Neuronal stem cell (in vitro differentiated cells): ENCODE results near the gene RETSAT.
A peak's percentile ranks its signal among the peaks of the same experiment; 100 is the strongest.
"Not testable (repeated sequence)": the region's sequence is repeated elsewhere in the genome, so short reads cannot be mapped to it uniquely, and the experiment has no call there.

Source experiments
- DNase-seq: peaks from one replicate; pipeline ENCODE4 v3.0.0-alpha.2; 2013; ENCODE audit warnings: low spot score
- H2AFZ ChIP-seq: one replicate; pipeline ENCODE4 v1.6.1; 2013; ENCODE audit warnings: mild to moderate bottlenecking, low read length, inconsistent platforms
- H2AK5ac ChIP-seq: 2 replicates; pipeline ENCODE4 v1.6.1; 2013; ENCODE audit warnings: low read depth, mild to moderate bottlenecking, inconsistent platforms, low read length, moderate library complexity, mixed read lengths
- H2BK120ac ChIP-seq: 2 replicates; pipeline ENCODE4 v1.6.1; 2013; ENCODE audit warnings: low read depth, mild to moderate bottlenecking, inconsistent platforms, low read length, moderate library complexity, mixed read lengths
- H2BK12ac ChIP-seq: one replicate; pipeline ENCODE4 v1.6.1; 2013; ENCODE audit warnings: low read length, inconsistent platforms
- H2BK15ac ChIP-seq: 2 replicates; pipeline ENCODE4 v1.6.1; 2013; ENCODE audit warnings: mild to moderate bottlenecking, low read length, inconsistent platforms, mixed read lengths
- H2BK5ac ChIP-seq: one replicate; pipeline ENCODE4 v1.6.1; 2013; ENCODE audit warnings: inconsistent platforms, mild to moderate bottlenecking, low read length, moderate library complexity
- H3K14ac ChIP-seq: one replicate; pipeline ENCODE4 v1.6.1; 2013; ENCODE audit warnings: low read length, inconsistent platforms
- H3K18ac ChIP-seq: 2 replicates; pipeline ENCODE4 v1.6.1; 2013; ENCODE audit warnings: low read length, inconsistent platforms
- H3K23ac ChIP-seq: 2 replicates; pipeline ENCODE4 v1.6.1; 2013; ENCODE audit warnings: low read depth, mild to moderate bottlenecking, mixed read lengths, low read length, inconsistent platforms; ENCODE audit not compliant: poor library complexity
- H3K27ac ChIP-seq: replicated peaks from 3 replicates; pipeline ENCODE4 v1.5.1; 2013; ENCODE audit warnings: low read length, inconsistent platforms
- H3K27me3 ChIP-seq, 3 experiments: 2 replicates each; pipeline ENCODE4 v1.6.1; 2013; ENCODE audit warnings: low read length in 3 of 3, mild to moderate bottlenecking in 2 of 3, inconsistent platforms in 1 of 3, low read depth in 1 of 3, mixed read lengths in 1 of 3, moderate library complexity in 1 of 3; ENCODE audit not compliant: control insufficient read depth in 3 of 3, insufficient read depth in 3 of 3
- H3K36me3 ChIP-seq, 2 donors: replicated peaks in 1 of 2; 2 replicates each; pipeline ENCODE4 v1.6.1; 2013; ENCODE audit warnings: low read length in 2 of 2; ENCODE audit not compliant: control insufficient read depth in 2 of 2, insufficient read depth in 2 of 2
- H3K4ac ChIP-seq: 2 replicates; pipeline ENCODE4 v1.6.1; 2013; ENCODE audit warnings: inconsistent platforms, mild to moderate bottlenecking, low read length, moderate library complexity
- H3K4me1 ChIP-seq, 2 donors: 1 replicate in 1 of 2; 2 replicates in 1 of 2; pipeline ENCODE4 v1.6.1; 2013; ENCODE audit warnings: low read length in 2 of 2, low read depth in 1 of 2; ENCODE audit not compliant: control insufficient read depth in 2 of 2, insufficient read depth in 1 of 2
- H3K4me2 ChIP-seq: one replicate; pipeline ENCODE4 v1.6.1; 2013; ENCODE audit warnings: mild to moderate bottlenecking, low read length, inconsistent platforms; ENCODE audit not compliant: insufficient read depth, poor library complexity, severe bottlenecking
- H3K4me3 ChIP-seq, 2 donors: 2 replicates each; pipeline ENCODE4 v1.5.1; 2013; ENCODE audit warnings: low read length in 2 of 2, mild to moderate bottlenecking in 2 of 2, inconsistent platforms in 1 of 2, moderate library complexity in 1 of 2
- H3K79me1 ChIP-seq: one replicate; pipeline ENCODE4 v1.6.1; 2013; ENCODE audit warnings: low read depth, mild to moderate bottlenecking, inconsistent platforms, low read length, moderate library complexity
- H3K9ac ChIP-seq: one replicate; pipeline ENCODE4 v1.6.1; 2013; ENCODE audit warnings: mild to moderate bottlenecking, low read depth, low read length, inconsistent platforms; ENCODE audit not compliant: poor library complexity
- H3K9me3 ChIP-seq, 2 donors: replicated peaks in 1 of 2; 2 replicates each; pipeline versions ENCODE3 to v1.6.1; 2013; ENCODE audit warnings: low read length in 2 of 2, mild to moderate bottlenecking in 2 of 2, inconsistent platforms in 1 of 2, low read depth in 1 of 2, mixed read lengths in 1 of 2, moderate library complexity in 1 of 2; ENCODE audit not compliant: control insufficient read depth in 2 of 2, insufficient read depth in 1 of 2
- H4K8ac ChIP-seq: one replicate; pipeline ENCODE4 v1.6.1; 2013; ENCODE audit warnings: low read depth, mild to moderate bottlenecking, inconsistent platforms, low read length, moderate library complexity
- H4K91ac ChIP-seq: one replicate; pipeline ENCODE4 v1.6.1; 2013; ENCODE audit warnings: low read length, low read depth, mild to moderate bottlenecking, inconsistent platforms; ENCODE audit not compliant: poor library complexity
- WGBS, 2 donors: extraction: QIAGEN DNeasy Blood & Tissue Kit; methylation state at CpG; one replicate each; pipeline ENCODE4 v1.1.7; 2013; ENCODE audit warnings: missing lambda C conversion rate in 2 of 2, mixed read lengths in 1 of 2; ENCODE audit not compliant: insufficient read length in 2 of 2, insufficient replicate concordance in 1 of 2; ENCODE audit errors: extremely low coverage in 2 of 2; 5-methylcytosine and 5-hydroxymethylcytosine counted together

The RETSAT gene

GRCh38 chr2:85329701-85330100, 24.6 kb downstream of the RETSAT start:
- not testable (repeated sequence) for H2BK15ac ChIP-seq, H3K23ac ChIP-seq, H2BK12ac ChIP-seq, H3K18ac ChIP-seq, H3K14ac ChIP-seq, H2BK120ac ChIP-seq, H4K8ac ChIP-seq, H2AFZ ChIP-seq, H3K27ac ChIP-seq, H3K9me3 ChIP-seq, H3K4me2 ChIP-seq, H2BK5ac ChIP-seq, H3K27me3 ChIP-seq, H4K91ac ChIP-seq, H3K4me3 ChIP-seq, H2AK5ac ChIP-seq, DNase-seq, H3K4ac ChIP-seq, H3K79me1 ChIP-seq, H3K9ac ChIP-seq
- WGBS, 2 donors, result no CpG with 5 or more reads among the region's 3 CpGs
- Histone ChIP-seq H3K4me1 (peaks cover 12 to 20% of the 10 kb centered on the region in 2 donors), H3K36me3 (peaks cover 4 to 25% of the 10 kb centered on the region in 2 donors)

GRCh38 chr2:85329181-85329651, 25.1 kb downstream of the RETSAT start:
- no peak overlapping the region for H3K14ac ChIP-seq
- H2BK12ac ChIP-seq, result no peak overlapping the region
- no peak overlapping the region for H2BK15ac ChIP-seq
- no peaks in the 10 kb centered on the region for H3K27me3 ChIP-seq
- H2BK5ac ChIP-seq, result no peak overlapping the region
- H3K27ac ChIP-seq, result no peak overlapping the region
- H3K18ac ChIP-seq, result no peak overlapping the region
- no peak overlapping the region for H4K8ac ChIP-seq
- H3K4me1 ChIP-seq, result peaks cover 12 to 20% of the 10 kb centered on the region in 2 donors
- H2BK120ac ChIP-seq, result no peak overlapping the region
- H3K23ac ChIP-seq, result no peak overlapping the region
- H3K9me3 ChIP-seq, result no peaks in the 10 kb centered on the region
- no peak overlapping the region for H3K4me2 ChIP-seq
- H4K91ac ChIP-seq, result no peak overlapping the region
- H3K4ac ChIP-seq, result no peak overlapping the region
- H3K79me1 ChIP-seq, result peaks cover 9% of the 10 kb centered on the region
- no peak overlapping the region for H3K4me3 ChIP-seq
- DNase-seq, result no peak
- H2AFZ ChIP-seq, result no peak overlapping the region
- peaks cover 8 to 30% of the 10 kb centered on the region in 2 donors for H3K36me3 ChIP-seq
- H3K9ac ChIP-seq, result no peak overlapping the region
- no peak overlapping the region for H2AK5ac ChIP-seq

- H2AK5ac ChIP-seq, result peak within 1 kb of the TSS; percentile 40
- H2BK12ac ChIP-seq, result no peak within 1 kb of the TSS
- peak within 1 kb of the TSS; percentile 92 for H3K14ac ChIP-seq
- H3K4me1 ChIP-seq, result peaks cover 12 to 20% of the 10 kb centered on the region in 2 donors
- DNase-seq, result peak; percentile 85
- H3K79me1 ChIP-seq, result peaks cover 9% of the 10 kb centered on the region
- H2BK5ac ChIP-seq, result peak within 1 kb of the TSS; percentile 96
- no peak within 1 kb of the TSS for H3K4ac ChIP-seq
- WGBS, 2 donors, result no CpG with 5 or more reads among the region's 57 CpGs
- H3K23ac ChIP-seq, result peak within 1 kb of the TSS; percentile 96
- no peak within 1 kb of the TSS for H2BK120ac ChIP-seq
- peaks cover 11 to 42% of the 10 kb centered on the region in 2 donors for H3K36me3 ChIP-seq
- H3K4me3 ChIP-seq, result peak within 1 kb of the TSS; percentile 74 to 93
- H4K91ac ChIP-seq, result peak within 1 kb of the TSS; percentile 67
- H3K9ac ChIP-seq, result peak within 1 kb of the TSS; percentile 92
- peak within 1 kb of the TSS; percentile 98 for H3K18ac ChIP-seq
- H4K8ac ChIP-seq, result peak within 1 kb of the TSS; percentile 17
- peak within 1 kb of the TSS; percentile 95 for H3K4me2 ChIP-seq
- peak within 1 kb of the TSS; percentile 93 for H3K27ac ChIP-seq
- H3K27me3 ChIP-seq, result no peaks in the 10 kb centered on the region
- H2BK15ac ChIP-seq, result no peak within 1 kb of the TSS
- no peaks in the 10 kb centered on the region for H3K9me3 ChIP-seq
- peak within 1 kb of the TSS; percentile 91 for H2AFZ ChIP-seq
These were observed 26.3 kb downstream of the RETSAT start, which contains the start of gene TGOLN2 for GRCh38 chr2:85327822-85328617. Gene TGOLN2 (minus strand): TSS chr2:85327989. CDS start chr2:85327962, 27 bp downstream.

DNA sequence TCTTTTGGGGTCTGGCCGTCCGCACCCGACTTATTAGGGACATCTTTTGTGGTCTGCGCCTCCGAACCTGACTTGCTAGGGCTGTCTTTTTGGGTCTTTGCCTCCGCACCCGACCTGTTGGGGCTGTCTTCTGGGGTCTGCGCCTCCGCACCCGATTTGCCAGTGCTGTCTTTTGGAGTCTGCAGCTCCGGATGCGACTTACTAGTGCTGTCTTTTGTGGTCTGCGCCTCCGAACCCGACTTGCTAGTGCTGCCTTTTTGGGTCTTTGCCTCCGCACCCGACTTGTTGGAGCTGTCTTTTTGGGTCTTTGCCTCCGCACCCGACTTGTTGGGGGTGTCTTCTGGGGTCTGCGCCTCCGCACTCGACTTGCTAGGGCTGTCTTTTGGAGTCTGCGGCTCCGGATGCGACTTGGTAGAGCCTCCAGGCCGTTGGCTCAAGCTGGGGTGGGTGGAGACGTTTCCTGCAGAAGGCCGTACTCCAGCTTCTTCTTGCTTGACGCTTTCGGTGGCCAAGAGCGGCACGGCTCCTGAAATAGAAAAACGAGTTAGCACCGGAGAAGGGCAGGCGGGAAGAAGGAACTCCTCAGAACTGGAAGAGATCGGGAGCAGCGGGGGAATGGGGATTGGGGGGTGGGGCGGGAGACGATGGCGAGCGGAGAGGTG, 27.0 kb downstream of the RETSAT start:
- H3K36me3 ChIP-seq, result peaks cover 14 to 49% of the 10 kb centered on the region in 2 donors
- H3K27me3 ChIP-seq, result no peaks in the 10 kb centered on the region
- peak overlapping the region; percentile 40 for H2AK5ac ChIP-seq
- peak overlapping the region; percentile 74 to 93 for H3K4me3 ChIP-seq
- peak overlapping the region; percentile 95 for H3K4me2 ChIP-seq
- DNase-seq, result peak; percentile 33
- H2BK120ac ChIP-seq, result no peak overlapping the region
- peak overlapping the region; percentile 44 for H3K18ac ChIP-seq
- no peak overlapping the region for H3K4ac ChIP-seq
- H3K9me3 ChIP-seq, result no peaks in the 10 kb centered on the region
- H2BK15ac ChIP-seq, result no peak overlapping the region
- peak overlapping the region; percentile 92 for H3K14ac ChIP-seq
- H3K79me1 ChIP-seq, result peaks cover 9% of the 10 kb centered on the region
- H3K27ac ChIP-seq, result no peak overlapping the region
- no peak overlapping the region for H4K91ac ChIP-seq
- peaks cover 12 to 20% of the 10 kb centered on the region in 2 donors for H3K4me1 ChIP-seq
- H3K23ac ChIP-seq, result peak overlapping the region; percentile 96
- no peak overlapping the region for H2BK12ac ChIP-seq
- H3K9ac ChIP-seq, result peak overlapping the region; percentile 86
- H2BK5ac ChIP-seq, result peak overlapping the region; percentile 96
- peak overlapping the region; percentile 91 for H2AFZ ChIP-seq
- no peak overlapping the region for H4K8ac ChIP-seq
- WGBS, 2 donors, result no CpG with 5 or more reads among the region's 41 CpGs
